HG03039 (cell line): Measurements from ENCODE around the gene LSR.
"Not testable (repeated sequence)": the region's sequence is repeated elsewhere in the genome, so short reads cannot be mapped to it uniquely, and the experiment has no call there.

Experiments
- ATAC-seq: cut with Tn5 transposase; IDR thresholded peaks from one replicate; pipeline ENCODE4 v1.9.1; 2021; ENCODE audit warnings: mild to moderate bottlenecking, moderate library complexity; ENCODE audit not compliant: unreplicated experiment

LSR gene

GRCh38 chr19:35217649-35217990 lies 31.2 kb upstream of the LSR start:
- ATAC-seq = no peak

- ATAC-seq = no peak
Measured at GRCh38 chr19:35219008-35219407, 29.8 kb upstream of the LSR start.

GRCh38 chr19:35220315-35220921 lies 28.4 kb upstream of the LSR start:
- ATAC-seq = no peak

- not testable (repeated sequence) for ATAC-seq
Measured at GRCh38 chr19:35220973-35221590, 27.7 kb upstream of the LSR start.

- no peak for ATAC-seq
Measured at GRCh38 chr19:35222373-35223015, 26.3 kb upstream of the LSR start.

- no peak for ATAC-seq
Measured at GRCh38 chr19:35223084-35223790, 25.6 kb upstream of the LSR start.

GRCh38 chr19:35223862-35224505 lies 24.8 kb upstream of the LSR start:
- ATAC-seq = no peak

GRCh38 chr19:35224681-35225571 lies 23.9 kb upstream of the LSR start:
- ATAC-seq = no peak

- ATAC-seq = no peak
Measured at GRCh38 chr19:35225951-35226350, 22.9 kb upstream of the LSR start.

- ATAC-seq = no peak
Measured at GRCh38 chr19:35226748-35227147, 22.1 kb upstream of the LSR start.

GRCh38 chr19:35228177-35228930 lies 20.4 kb upstream of the LSR start, which contains the start of gene FAM187B:
FAM187B (minus strand) TSS chr19:35228739; CDS start chr19:35228680, 59 bp downstream.
- no peak for ATAC-seq

GRCh38 chr19:35229601-35230000 lies 19.2 kb upstream of the LSR start:
- ATAC-seq = no peak

- ATAC-seq = no peak
Measured at GRCh38 chr19:35231956-35232645, 16.7 kb upstream of the LSR start.

- ATAC-seq = no peak
Measured at GRCh38 chr19:35232912-35233311, 15.9 kb upstream of the LSR start.

- ATAC-seq = no peak
Measured at GRCh38 chr19:35236638-35237400, 12.0 kb upstream of the LSR start.

- ATAC-seq = not testable (repeated sequence)
Measured at GRCh38 chr19:35239597-35239996, 9.2 kb upstream of the LSR start.

GRCh38 chr19:35240327-35240726 lies 8.5 kb upstream of the LSR start:
- ATAC-seq = no peak

- ATAC-seq = no peak
Measured at GRCh38 chr19:35241417-35241816, 7.4 kb upstream of the LSR start.
